K562 (cell line): ENCODE measurements around the gene ZNF438. TPM values are rescaled to one million over a fixed set of nuclear protein-coding genes. Genes with fewer than 3 reads are reported as not detected.

Experiments
- ATAC-seq: fragments of 200-7000 bp; cut with Tn5 transposase; 3 replicates; pipeline ENCODE4 v1.9.1; 2020; ENCODE audit warnings: moderate library complexity
- BruUV-seq: library from RNA; stranded (reverse); fragments of 400-500 nt; replicated peaks from 2 replicates; lab custom pipeline; 2021; lab: Mats Ljungman, UMichigan
- CTCF ChIA-PET: fragments of 300-600 bp; formaldehyde crosslinking; extraction: SDS; loops from one replicate; lab custom pipeline; 2021; ENCODE audit warnings: low intra/inter-chr PET ratio; lab: Yijun Ruan, JAX
- POLR2A ChIA-PET: fragments of 300-600, 350-650 bp; sonication (Branson Sonifier 250); formaldehyde crosslinking; extraction: SDS; loops from one replicate; lab custom pipeline; 2021; ENCODE audit warnings: antibody characterized with exemption, inconsistent platforms; lab: Yijun Ruan, JAX
- DNase-seq, 4 experiments: peaks; one replicate each; pipeline versions ENCODE4 v3.0.0 to v3.0.0-alpha.2; 2011 to 2018; ENCODE audit warnings: low spot score in 3 of 4, mixed read lengths in 3 of 4; ENCODE audit errors: extremely low read depth in 1 of 4
- FAIRE-seq: peaks from 2 replicates; lab custom pipeline; 2011; peaks lifted over from hg19 to GRCh38; lab: Jason Lieb, UNC
- H2AFZ ChIP-seq: 2 replicates; pipeline ENCODE4 v1.6.0; 2011; ENCODE audit warnings: low read depth, low read length, control low read depth, inconsistent platforms
- H3K27ac ChIP-seq: fragments of 200-600 bp; 3 replicates; pipeline ENCODE4 v1.8.0; 2011; ENCODE audit warnings: low read depth, mild to moderate bottlenecking, control low read depth, inconsistent platforms, low read length, moderate library complexity, mixed read lengths; ENCODE audit errors: extremely low read depth
- H3K27me3 ChIP-seq, 2 experiments: fragments of 300-600 bp in 1 of 2; 2 replicates in 1 of 2; 3 replicates in 1 of 2; pipeline versions ENCODE4 v1.6.0 to v1.8.0; 2011; ENCODE audit warnings: inconsistent platforms in 2 of 2, low read length in 2 of 2, mild to moderate bottlenecking in 1 of 2, mixed read lengths in 1 of 2, moderate library complexity in 1 of 2; ENCODE audit not compliant: control insufficient read depth in 2 of 2, insufficient read depth in 2 of 2
- H3K36me3 ChIP-seq: fragments of 300-600 bp; 3 replicates; pipeline ENCODE4 v1.8.0; 2011; ENCODE audit warnings: mild to moderate bottlenecking, low read length, inconsistent platforms; ENCODE audit not compliant: control insufficient read depth, insufficient read depth
- H3K4me1 ChIP-seq, 2 experiments: fragments of 200-600 bp in 1 of 2; replicated peaks in 1 of 2; 2 replicates in 1 of 2; 3 replicates in 1 of 2; pipeline versions ENCODE4 v1.5.1 to v1.8.0; 2011; ENCODE audit warnings: inconsistent platforms in 2 of 2, low read length in 2 of 2, mild to moderate bottlenecking in 1 of 2, mixed read lengths in 1 of 2, moderate library complexity in 1 of 2; ENCODE audit not compliant: control insufficient read depth in 2 of 2, insufficient read depth in 2 of 2
- H3K4me2 ChIP-seq: 2 replicates; pipeline ENCODE4 v1.6.1; 2011; ENCODE audit warnings: low read length, control low read depth, inconsistent platforms, mixed read lengths; ENCODE audit not compliant: insufficient read depth
- H3K4me3 ChIP-seq: fragments of 200-600 bp; sonication (generic), shearing (Covaris generic); 2 replicates; pipeline ENCODE4 v1.5.1; 2016; ENCODE audit warnings: control low read depth, inconsistent platforms
- H3K79me2 ChIP-seq: fragments of 200-600 bp; 3 replicates; pipeline ENCODE4 v1.8.0; 2011; ENCODE audit warnings: low read length, inconsistent platforms; ENCODE audit not compliant: control insufficient read depth, insufficient read depth
- H3K9ac ChIP-seq, 2 experiments: 2 replicates each; pipeline versions ENCODE4 v1.6.0 to v1.6.1; 2011; ENCODE audit warnings: low read depth in 2 of 2, low read length in 2 of 2, control low read depth in 1 of 2, inconsistent platforms in 1 of 2, mild to moderate bottlenecking in 1 of 2, mixed read lengths in 1 of 2; ENCODE audit not compliant: insufficient read depth in 1 of 2
- H3K9me1 ChIP-seq: one replicate; pipeline ENCODE4 v1.6.0; 2011; ENCODE audit warnings: inconsistent platforms, mild to moderate bottlenecking, low read length, moderate library complexity; ENCODE audit not compliant: control insufficient read depth, insufficient read depth
- H3K9me3 ChIP-seq: replicated peaks from 2 replicates; pipeline ENCODE4 v1.5.1; 2011; ENCODE audit warnings: low read depth, low read length, inconsistent platforms; ENCODE audit not compliant: control insufficient read depth, insufficient read depth
- H4K20me1 ChIP-seq: replicated peaks from 2 replicates; pipeline ENCODE4 v1.6.1; 2011; ENCODE audit warnings: low read length, inconsistent platforms, mixed read lengths; ENCODE audit not compliant: control insufficient read depth, insufficient read depth
- CHD1 ChIP-seq: fragments of 200-600 bp; sonication (generic); IDR thresholded peaks from one replicate; pipeline ENCODE4 v1.6.1; 2012; ENCODE audit warnings: mild to moderate bottlenecking, moderate library complexity, low read length, inconsistent platforms
- DIDO1 ChIP-seq: fragments of 450-650 bp; IDR thresholded peaks from 2 replicates; pipeline ENCODE4 v1.6.1; 2016; ENCODE audit warnings: low read depth, missing biosample characterization, missing genetic modification characterization
- E2F3 ChIP-seq: fragments of 250-450 bp; sonication (Bioruptor Pico); IDR thresholded peaks from 2 replicates; pipeline ENCODE4 v1.4.0; 2020; ENCODE audit warnings: mild to moderate bottlenecking
- ESRRA ChIP-seq: fragments of 450-650 bp; IDR thresholded peaks from 2 replicates; pipeline ENCODE4 v1.6.1; 2014; ENCODE audit warnings: low read depth, mild to moderate bottlenecking, moderate library complexity, borderline replicate concordance
- NR1H2 ChIP-seq: sonication (generic); formaldehyde crosslinking; IDR thresholded peaks from 2 replicates; pipeline ENCODE4 v1.4.0; 2020; ENCODE audit warnings: mild to moderate bottlenecking, missing genetic modification reagents
- SIRT6 ChIP-seq: IDR thresholded peaks from one replicate; pipeline ENCODE4 v1.6.1; 2012; ENCODE audit warnings: low read depth, mild to moderate bottlenecking, control low read depth, inconsistent platforms, low read length, moderate library complexity
- SMARCC2 ChIP-seq: fragments of 450-650 bp; IDR thresholded peaks from 2 replicates; pipeline ENCODE4 v1.6.1; 2017; ENCODE audit warnings: antibody characterized with exemption, moderate library complexity, mild to moderate bottlenecking, low read depth
- SRSF1 ChIP-seq: fragments of 200-400 bp; formaldehyde crosslinking; IDR thresholded peaks from 2 replicates; pipeline ENCODE4 v1.6.1; 2017; ENCODE audit warnings: mild to moderate bottlenecking, low read depth, low read length, moderate library complexity
- ZNF778 ChIP-seq: fragments of 450-650 bp; formaldehyde crosslinking; IDR thresholded peaks from 2 replicates; pipeline ENCODE4 v1.4.0; 2020; ENCODE audit warnings: mild to moderate bottlenecking, moderate library complexity
- WGBS: fragments of 100-300 bp; shearing (Covaris generic); methylation state at CpG from one replicate; pipeline ENCODE4 v1.1.6; 2016; ENCODE audit warnings: low coverage, mixed read lengths; ENCODE audit not compliant: insufficient coverage; ENCODE audit errors: missing lambda C conversion rate; 5-methylcytosine and 5-hydroxymethylcytosine counted together
- in situ Hi-C: fragments of 300-500 bp; cut with MboI; formaldehyde crosslinking; loops from 4 replicates; pipeline ENCODE4 v1.15.0; 2018; ENCODE audit warnings: inconsistent platforms, mixed read lengths
- intact Hi-C: fragments of 100-400 bp; cut with micrococcal nuclease; formaldehyde crosslinking; loops from 2 replicates; pipeline ENCODE4 v1.14.2; 2022
- polyA plus RNA-seq, 8 experiments: library from polyadenylated mRNA; depleted of rRNA in 4 of 8; stranded (reverse) in 5 of 8; unstranded in 3 of 8; fragments of >200 nt; fragmentation: Nextera tagmentation in 2 of 8; fragmentation: Illumina TruSeq in 1 of 8; extraction: Ambion mirVana in 2 of 8; extraction: Trizol in 1 of 8; gene quantifications; 2 replicates each; pipeline versions ENCODE4 v1.2.1 to v1.2.3, GENCODE V29; 2011 to 2014; ENCODE audit warnings: inconsistent platforms in 1 of 8, missing spikeins in 1 of 8
- total RNA-seq, 7 experiments: library from RNA; depleted of rRNA in 6 of 7; stranded (reverse); fragments of >200 nt in 6 of 7; fragmentation: Illumina TruSeq in 2 of 7; extraction: Trizol in 2 of 7; gene quantifications; 2 replicates each; pipeline versions ENCODE4 v1.2.1 to v1.2.3, GENCODE V29; 2011 to 2021; ENCODE audit warnings: low replicate concordance in 1 of 7
- TF ChIP-seq, protein P1 (sequence below): IDR thresholded peaks from 3 replicates; pipeline ENCODE4 v1.6.1; 2011; ENCODE audit warnings: borderline replicate concordance, mild to moderate bottlenecking; ENCODE audit not compliant: insufficient read length, insufficient read depth
- TF ChIP-seq, protein P2 (sequence below): fragments of 450-650 bp; formaldehyde crosslinking; IDR thresholded peaks from 2 replicates; pipeline ENCODE4 v1.4.0; 2022; ENCODE audit warnings: missing genetic modification characterization
- TF ChIP-seq, protein P3 (sequence below), 2 experiments: fragments of 450-650 bp; IDR thresholded peaks; 2 replicates each; pipeline ENCODE4 v1.6.1; 2018; ENCODE audit warnings: mild to moderate bottlenecking in 2 of 2, low read depth in 1 of 2; ENCODE audit not compliant: partially characterized antibody in 2 of 2

Gene ZNF438
- total and polyA plus RNA-seq, 9 of the 15 experiments (the other 6 are each of a cell fraction or from before 2014, with no cell fraction given) = 0.45 to 1.5 (median 0.91) TPM

DNA sequence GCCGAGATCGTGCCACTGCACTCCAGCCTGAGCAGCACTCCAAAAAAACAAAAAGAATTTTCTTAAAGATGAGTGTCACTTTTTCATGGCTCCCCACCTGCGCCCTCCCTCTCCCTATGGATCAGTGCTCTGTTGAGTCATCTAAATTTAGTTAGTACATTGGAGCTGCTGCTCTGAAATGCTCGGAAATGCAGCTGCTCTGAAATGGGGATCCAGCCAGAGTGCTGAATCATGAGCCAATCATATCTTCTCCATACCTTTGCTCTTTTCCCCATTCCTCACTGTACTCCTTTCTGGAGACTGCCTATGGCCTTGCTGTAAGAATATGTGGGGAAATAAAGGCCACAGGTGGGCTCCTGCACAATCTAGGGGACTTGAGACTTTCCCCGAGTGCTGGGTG is 188.8 kb downstream of the ZNF438 start:
- FAIRE-seq (no peak), ATAC-seq (no peak)
- no peaks in the 10 kb centered on the region for H3K4me1 ChIP-seq
- peaks cover 2 to 15% of the 10 kb centered on the region in 2 experiments; a peak in 2 of 5 replicates for H3K27me3 ChIP-seq
- no peak overlapping the region for H2AFZ ChIP-seq
- CTCF ChIA-PET = no interaction called here
- H3K4me3 ChIP-seq = no peak overlapping the region
- H3K27ac ChIP-seq = no peak overlapping the region
- H3K9ac ChIP-seq = no peak overlapping the region
- TF ChIP-seq CHD1 (no peak), DIDO1 (tag) (no peak), NR1H2 (CRISPR knock-in tag) (no peak), E2F3 (CRISPR knock-in tag) (no peak), ESRRA (no peak), ZNF778 (CRISPR knock-in tag) (no peak), SIRT6 (no peak), SMARCC2 (no peak), SRSF1 (no peak)
- TF ChIP-seq, protein P1, sequence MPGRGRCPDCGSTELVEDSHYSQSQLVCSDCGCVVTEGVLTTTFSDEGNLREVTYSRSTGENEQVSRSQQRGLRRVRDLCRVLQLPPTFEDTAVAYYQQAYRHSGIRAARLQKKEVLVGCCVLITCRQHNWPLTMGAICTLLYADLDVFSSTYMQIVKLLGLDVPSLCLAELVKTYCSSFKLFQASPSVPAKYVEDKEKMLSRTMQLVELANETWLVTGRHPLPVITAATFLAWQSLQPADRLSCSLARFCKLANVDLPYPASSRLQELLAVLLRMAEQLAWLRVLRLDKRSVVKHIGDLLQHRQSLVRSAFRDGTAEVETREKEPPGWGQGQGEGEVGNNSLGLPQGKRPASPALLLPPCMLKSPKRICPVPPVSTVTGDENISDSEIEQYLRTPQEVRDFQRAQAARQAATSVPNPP = no peak
- TF ChIP-seq, protein P2, sequence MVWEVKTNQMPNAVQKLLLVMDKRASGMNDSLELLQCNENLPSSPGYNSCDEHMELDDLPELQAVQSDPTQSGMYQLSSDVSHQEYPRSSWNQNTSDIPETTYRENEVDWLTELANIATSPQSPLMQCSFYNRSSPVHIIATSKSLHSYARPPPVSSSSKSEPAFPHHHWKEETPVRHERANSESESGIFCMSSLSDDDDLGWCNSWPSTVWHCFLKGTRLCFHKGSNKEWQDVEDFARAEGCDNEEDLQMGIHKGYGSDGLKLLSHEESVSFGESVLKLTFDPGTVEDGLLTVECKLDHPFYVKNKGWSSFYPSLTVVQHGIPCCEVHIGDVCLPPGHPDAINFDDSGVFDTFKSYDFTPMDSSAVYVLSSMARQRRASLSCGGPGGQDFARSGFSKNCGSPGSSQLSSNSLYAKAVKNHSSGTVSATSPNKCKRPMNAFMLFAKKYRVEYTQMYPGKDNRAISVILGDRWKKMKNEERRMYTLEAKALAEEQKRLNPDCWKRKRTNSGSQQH (CRISPR knock-in tag) = no peak
- TF ChIP-seq, protein P3, sequence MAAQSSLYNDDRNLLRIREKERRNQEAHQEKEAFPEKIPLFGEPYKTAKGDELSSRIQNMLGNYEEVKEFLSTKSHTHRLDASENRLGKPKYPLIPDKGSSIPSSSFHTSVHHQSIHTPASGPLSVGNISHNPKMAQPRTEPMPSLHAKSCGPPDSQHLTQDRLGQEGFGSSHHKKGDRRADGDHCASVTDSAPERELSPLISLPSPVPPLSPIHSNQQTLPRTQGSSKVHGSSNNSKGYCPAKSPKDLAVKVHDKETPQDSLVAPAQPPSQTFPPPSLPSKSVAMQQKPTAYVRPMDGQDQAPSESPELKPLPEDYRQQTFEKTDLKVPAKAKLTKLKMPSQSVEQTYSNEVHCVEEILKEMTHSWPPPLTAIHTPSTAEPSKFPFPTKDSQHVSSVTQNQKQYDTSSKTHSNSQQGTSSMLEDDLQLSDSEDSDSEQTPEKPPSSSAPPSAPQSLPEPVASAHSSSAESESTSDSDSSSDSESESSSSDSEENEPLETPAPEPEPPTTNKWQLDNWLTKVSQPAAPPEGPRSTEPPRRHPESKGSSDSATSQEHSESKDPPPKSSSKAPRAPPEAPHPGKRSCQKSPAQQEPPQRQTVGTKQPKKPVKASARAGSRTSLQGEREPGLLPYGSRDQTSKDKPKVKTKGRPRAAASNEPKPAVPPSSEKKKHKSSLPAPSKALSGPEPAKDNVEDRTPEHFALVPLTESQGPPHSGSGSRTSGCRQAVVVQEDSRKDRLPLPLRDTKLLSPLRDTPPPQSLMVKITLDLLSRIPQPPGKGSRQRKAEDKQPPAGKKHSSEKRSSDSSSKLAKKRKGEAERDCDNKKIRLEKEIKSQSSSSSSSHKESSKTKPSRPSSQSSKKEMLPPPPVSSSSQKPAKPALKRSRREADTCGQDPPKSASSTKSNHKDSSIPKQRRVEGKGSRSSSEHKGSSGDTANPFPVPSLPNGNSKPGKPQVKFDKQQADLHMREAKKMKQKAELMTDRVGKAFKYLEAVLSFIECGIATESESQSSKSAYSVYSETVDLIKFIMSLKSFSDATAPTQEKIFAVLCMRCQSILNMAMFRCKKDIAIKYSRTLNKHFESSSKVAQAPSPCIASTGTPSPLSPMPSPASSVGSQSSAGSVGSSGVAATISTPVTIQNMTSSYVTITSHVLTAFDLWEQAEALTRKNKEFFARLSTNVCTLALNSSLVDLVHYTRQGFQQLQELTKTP (IDR thresholded peaks at IDR 0.05; ENCODE audit: low read depth in 1 of 2, partially characterized antibody in 2 of 2) = no peak
- TF ChIP-seq, all 486 proteins: peak for 0
- Histone ChIP-seq H4K20me1 (no peaks in the 10 kb centered on the region), H3K9me3 (no peaks in the 10 kb centered on the region), H3K9me1 (no peaks in the 10 kb centered on the region), H3K4me2 (no peak overlapping the region), H3K79me2 (no peaks in the 10 kb centered on the region), H3K36me3 (no peaks in the 10 kb centered on the region)
- POLR2A ChIA-PET = no interaction called here
- no TSS peak for BruUV-seq
- no peak for DNase-seq
- WGBS = 2% methylated on average over 5 of the region's 5 CpGs
- in situ Hi-C loops = no loop called here
- intact Hi-C loops = no loop called here
